ENCODE results near the gene PTPN2. TPM values are rescaled to one million over a fixed set of nuclear protein-coding genes. Genes with fewer than 3 reads are reported as not detected.

Gene PTPN2
- total and polyA plus RNA-seq, 9 of the 15 experiments (the other 6 are each of a cell fraction or from before 2014, with no cell fraction given) = 36.6 to 66.4 (median 43.8) TPM

GRCh38 chr18:12904012-12904516, 20.0 kb upstream of the PTPN2 start (continued):
- TF ChIP-seq MLX (CRISPR knock-in tag; conservative IDR thresholded peaks at IDR 0.05) = no peak
- TF ChIP-seq ZFPM2 (CRISPR knock-in tag; IDR thresholded peaks at IDR 0.05) = no peak
- peak; percentile 92 for TF ChIP-seq MXI1 (IDR thresholded peaks at IDR 0.05; ENCODE audit: low read depth, low read length)
- no peak for TF ChIP-seq SIRT6 (IDR thresholded peaks at IDR 0.05; ENCODE audit: low read depth, low read length)
- no peak for TF ChIP-seq TEAD2 (tag; IDR thresholded peaks at IDR 0.05)
- TF ChIP-seq ZFP36 (IDR thresholded peaks at IDR 0.05; ENCODE audit: low read depth, low read length, partially characterized antibody) = peak; percentile 36
- TF ChIP-seq ZNF347 (CRISPR knock-in tag; IDR thresholded peaks at IDR 0.05; ENCODE audit: low read depth) = no peak
- TF ChIP-seq C11orf30 (IDR thresholded peaks at IDR 0.05; ENCODE audit: low read depth) = 0 out of 2 replicates have a peak, but pooled peaks have one; percentile 10
- TF ChIP-seq SIN3A (IDR thresholded peaks at IDR 0.05; ENCODE audit: borderline replicate concordance in 2 of 2, control insufficient read depth in 1 of 2, low read depth in 2 of 2, low read length in 2 of 2) = no peak; a peak in 1 of 4 replicates
- TF ChIP-seq CBX3 (IDR thresholded peaks at IDR 0.05; ENCODE audit: borderline replicate concordance in 1 of 2, low read length in 2 of 2) = no peak
- TF ChIP-seq BACH1 (tag; IDR thresholded peaks at IDR 0.05) = no peak
- TF ChIP-seq GTF2F1 (IDR thresholded peaks at IDR 0.05; ENCODE audit: low read depth, low read length) = no peak
- peak; percentile 34 to 60; a peak in 1 of 4 replicates for TF ChIP-seq FOXK2 (conservative IDR thresholded peaks at IDR 0.05 in 1 of 2, IDR thresholded peaks at IDR 0.05 in 1 of 2; ENCODE audit: low read depth in 2 of 2)
- TF ChIP-seq ZNF57 (CRISPR knock-in tag; IDR thresholded peaks at IDR 0.05) = no peak
- TF ChIP-seq GABPA (tag; conservative IDR thresholded peaks at IDR 0.05; ENCODE audit: low read depth) = peak; percentile 42; the same call in 1 of the 2 replicates
- TF ChIP-seq ZNF175 (CRISPR knock-in tag; IDR thresholded peaks at IDR 0.05; ENCODE audit: low read depth) = no peak
- no peak for TF ChIP-seq MAFK (IDR thresholded peaks at IDR 0.05; ENCODE audit: low read length)
- no peak for TF ChIP-seq SLC30A9 (CRISPR knock-in tag; IDR thresholded peaks at IDR 0.05)
- no peak for TF ChIP-seq MEF2A (IDR thresholded peaks at IDR 0.05; ENCODE audit: control insufficient read depth, low read depth, low read length)
- no peak for TF ChIP-seq SMARCE1 (IDR thresholded peaks at IDR 0.05)
- peak in 1 of 2 experiments; percentile 52; a peak in 1 of 4 replicates for TF ChIP-seq TBL1XR1 (IDR thresholded peaks at IDR 0.05; ENCODE audit: low read length in 2 of 2)
- no peak for TF ChIP-seq RHOXF2B (CRISPR knock-in tag; conservative IDR thresholded peaks at IDR 0.05)
- TF ChIP-seq KDM4B (IDR thresholded peaks at IDR 0.05; ENCODE audit: borderline replicate concordance in 2 of 2, low read depth in 1 of 2) = no peak
- no peak for TF ChIP-seq E2F6 (IDR thresholded peaks at IDR 0.05; ENCODE audit: borderline replicate concordance in 1 of 2, extremely low read depth in 1 of 2, insufficient read depth in 1 of 2, insufficient read length in 1 of 2, low read depth in 1 of 2, low read length in 1 of 2, poor library complexity in 1 of 2, severe bottlenecking in 1 of 2)
- no peak for TF ChIP-seq XRCC3 (IDR thresholded peaks at IDR 0.05)
- TF ChIP-seq, protein P1, sequence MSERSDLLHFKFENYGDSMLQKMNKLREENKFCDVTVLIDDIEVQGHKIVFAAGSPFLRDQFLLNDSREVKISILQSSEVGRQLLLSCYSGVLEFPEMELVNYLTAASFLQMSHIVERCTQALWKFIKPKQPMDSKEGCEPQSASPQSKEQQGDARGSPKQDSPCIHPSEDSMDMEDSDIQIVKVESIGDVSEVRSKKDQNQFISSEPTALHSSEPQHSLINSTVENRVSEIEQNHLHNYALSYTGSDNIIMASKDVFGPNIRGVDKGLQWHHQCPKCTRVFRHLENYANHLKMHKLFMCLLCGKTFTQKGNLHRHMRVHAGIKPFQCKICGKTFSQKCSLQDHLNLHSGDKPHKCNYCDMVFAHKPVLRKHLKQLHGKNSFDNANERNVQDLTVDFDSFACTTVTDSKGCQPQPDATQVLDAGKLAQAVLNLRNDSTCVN (CRISPR knock-in tag; IDR thresholded peaks at IDR 0.05) = no peak
- no peak for TF ChIP-seq NELFE (IDR thresholded peaks at IDR 0.05; ENCODE audit: insufficient read depth, insufficient read length)

All from K562 (cell line).